AG08395 (cell line): ENCODE measurements around the gene ASIC3.
A peak's percentile ranks its signal among the peaks of the same experiment; 100 is the strongest.

Source experiments
- DNase-seq: peaks from one replicate; pipeline ENCODE4 v3.0.0; 2012; ENCODE audit warnings: mixed read lengths, low spot score

Gene ASIC3

GRCh38 chr7:151085691-151086620 lies 37.6 kb downstream of the ASIC3 start, which contains the start of gene AGAP3:
TSS of gene AGAP3 (plus strand) at chr7:151086475. CDS start at chr7:151086742, 267 bp downstream.
- peak; percentile 92 for DNase-seq

DNA sequence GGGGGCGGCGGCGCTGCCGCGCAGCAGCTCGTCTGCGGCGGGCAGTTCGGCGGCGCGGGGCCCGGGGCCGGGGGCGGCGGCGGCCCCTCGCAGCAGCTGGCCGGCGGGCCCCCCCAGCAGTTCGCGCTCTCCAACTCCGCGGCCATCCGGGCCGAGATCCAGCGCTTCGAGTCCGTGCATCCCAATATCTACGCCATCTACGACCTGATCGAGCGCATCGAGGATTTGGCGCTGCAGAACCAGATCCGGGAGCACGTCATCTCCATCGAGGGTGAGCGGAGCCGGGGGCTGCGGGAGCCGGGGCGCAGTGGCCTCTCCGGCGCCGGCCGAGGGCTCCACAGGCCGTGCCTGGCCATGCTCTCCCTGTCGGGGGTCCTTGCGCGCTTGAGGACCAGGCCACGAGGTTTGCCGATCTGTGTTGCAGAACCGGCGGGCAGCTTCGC lies 38.5 kb downstream of the ASIC3 start:
- no peak for DNase-seq

DNA sequence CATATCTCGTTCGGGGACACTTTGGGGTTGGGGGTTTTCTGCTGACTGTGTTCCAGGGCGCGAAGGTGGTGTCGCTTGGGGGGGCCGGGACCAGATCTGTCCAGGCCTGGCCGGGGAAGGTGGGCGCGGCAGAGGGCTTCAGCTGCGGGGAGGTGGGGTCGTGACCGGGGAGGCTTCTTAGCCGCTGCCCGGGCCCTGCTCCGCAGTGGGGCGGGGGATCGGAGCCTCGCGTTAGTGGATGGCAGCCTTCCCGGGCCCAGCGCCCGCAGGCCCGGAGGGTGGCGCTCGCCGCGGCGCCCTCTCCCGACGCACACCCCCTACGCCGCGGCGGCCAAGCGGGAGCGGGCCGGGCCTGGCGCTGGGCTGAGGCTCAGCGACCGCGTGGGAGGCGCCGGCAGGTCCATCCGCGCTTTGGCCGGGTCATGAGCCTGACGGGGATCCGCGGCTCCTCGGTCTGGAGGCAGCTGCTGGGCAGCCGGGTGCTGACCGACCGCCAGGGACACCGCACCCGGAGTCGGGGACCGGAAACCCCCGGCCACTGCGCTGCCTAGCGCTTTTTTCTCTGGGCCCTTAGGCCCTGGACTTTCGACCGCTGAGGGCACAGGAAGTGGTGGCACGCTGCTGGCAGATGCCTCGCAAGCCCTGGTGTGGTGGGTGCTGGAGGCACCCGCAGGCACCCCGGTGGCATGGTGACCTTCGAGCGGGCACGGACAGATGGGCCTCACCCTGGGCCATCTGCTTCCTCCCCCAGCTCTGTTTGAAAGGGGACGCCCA lies 39.1 kb downstream of the ASIC3 start:
- DNase-seq: peak; percentile 71

DNA sequence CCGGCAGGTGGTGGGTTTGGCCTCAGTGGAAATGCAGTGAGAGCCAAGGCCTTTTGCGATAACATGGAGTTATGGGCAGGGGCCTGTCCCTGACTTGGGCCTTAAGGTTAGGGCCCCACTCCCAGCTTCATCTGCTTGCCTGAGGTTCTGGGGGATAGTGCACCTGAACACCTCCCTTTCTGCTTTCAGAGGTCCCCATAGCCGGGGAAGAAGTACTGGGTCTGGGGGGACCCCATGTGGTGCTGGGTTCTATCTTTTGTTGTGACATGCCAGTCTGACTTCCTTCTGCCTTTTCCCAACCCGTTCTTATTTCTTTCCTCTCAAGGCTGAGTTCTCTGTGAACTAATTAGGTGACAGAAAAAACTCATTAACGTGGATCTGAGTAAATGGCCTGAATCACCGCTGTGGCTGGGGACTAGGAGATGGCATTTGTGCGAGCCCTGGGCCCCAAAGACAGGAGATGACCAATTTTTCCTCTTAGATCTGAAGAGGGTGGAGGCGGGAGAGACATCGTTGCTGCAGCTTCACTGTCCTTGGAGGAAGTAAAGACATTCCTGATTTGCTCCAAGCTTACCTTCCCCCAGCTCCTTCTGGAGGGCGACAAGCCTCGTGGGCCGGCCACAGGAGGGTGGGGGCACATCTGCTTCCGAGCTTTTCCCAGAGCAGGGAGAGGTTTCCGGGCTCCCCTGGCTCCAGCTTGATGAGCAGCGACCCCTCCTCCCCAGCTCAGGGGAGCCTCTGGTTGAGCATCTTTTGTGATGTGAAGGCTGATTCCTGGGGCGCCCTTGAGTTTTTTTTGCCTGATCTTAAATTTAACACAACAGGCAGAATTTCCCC lies 39.9 kb downstream of the ASIC3 start:
- DNase-seq: peak; percentile 28

DNA sequence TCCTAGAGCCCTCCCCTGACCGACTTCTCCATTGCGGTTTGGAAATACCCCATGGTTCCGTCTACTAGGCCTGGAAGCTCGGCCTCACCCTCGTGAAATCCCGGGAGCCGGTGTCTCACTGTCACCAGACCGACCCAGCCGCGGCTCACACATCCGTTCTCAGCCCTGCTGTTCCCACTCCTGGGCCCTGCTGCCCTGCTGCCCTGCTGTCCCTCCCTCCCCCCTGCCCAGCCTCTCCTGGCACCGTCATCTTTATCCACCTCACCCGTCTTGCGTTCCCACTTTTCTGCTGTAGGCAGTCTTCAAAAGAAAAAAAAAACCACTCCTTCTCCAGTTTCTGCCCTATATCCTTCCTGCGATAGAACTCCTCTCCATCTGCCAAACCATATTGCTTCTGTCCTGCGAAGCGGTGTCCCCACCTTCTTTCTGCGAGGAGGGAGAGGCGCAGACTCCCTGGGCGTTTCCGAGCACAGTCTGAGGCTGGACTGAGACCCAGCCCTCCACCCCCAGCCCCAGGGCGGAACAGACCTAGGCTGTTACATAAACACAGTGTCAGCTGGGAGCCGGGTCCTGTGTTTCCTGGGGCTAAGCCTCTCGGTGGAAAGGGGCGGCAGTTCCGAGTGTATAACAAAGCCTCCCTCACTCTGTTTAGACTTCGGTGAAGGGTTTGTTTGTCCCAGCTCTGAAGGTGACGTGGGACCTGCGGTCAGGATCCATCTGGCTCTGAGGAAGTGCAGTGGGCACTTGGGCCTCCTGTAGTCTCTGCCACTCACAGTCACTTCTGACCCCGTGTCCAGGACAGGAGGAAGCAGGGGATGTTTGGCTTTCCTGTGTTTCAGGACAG lies 40.7 kb downstream of the ASIC3 start:
- peak; percentile 64 for DNase-seq

DNA sequence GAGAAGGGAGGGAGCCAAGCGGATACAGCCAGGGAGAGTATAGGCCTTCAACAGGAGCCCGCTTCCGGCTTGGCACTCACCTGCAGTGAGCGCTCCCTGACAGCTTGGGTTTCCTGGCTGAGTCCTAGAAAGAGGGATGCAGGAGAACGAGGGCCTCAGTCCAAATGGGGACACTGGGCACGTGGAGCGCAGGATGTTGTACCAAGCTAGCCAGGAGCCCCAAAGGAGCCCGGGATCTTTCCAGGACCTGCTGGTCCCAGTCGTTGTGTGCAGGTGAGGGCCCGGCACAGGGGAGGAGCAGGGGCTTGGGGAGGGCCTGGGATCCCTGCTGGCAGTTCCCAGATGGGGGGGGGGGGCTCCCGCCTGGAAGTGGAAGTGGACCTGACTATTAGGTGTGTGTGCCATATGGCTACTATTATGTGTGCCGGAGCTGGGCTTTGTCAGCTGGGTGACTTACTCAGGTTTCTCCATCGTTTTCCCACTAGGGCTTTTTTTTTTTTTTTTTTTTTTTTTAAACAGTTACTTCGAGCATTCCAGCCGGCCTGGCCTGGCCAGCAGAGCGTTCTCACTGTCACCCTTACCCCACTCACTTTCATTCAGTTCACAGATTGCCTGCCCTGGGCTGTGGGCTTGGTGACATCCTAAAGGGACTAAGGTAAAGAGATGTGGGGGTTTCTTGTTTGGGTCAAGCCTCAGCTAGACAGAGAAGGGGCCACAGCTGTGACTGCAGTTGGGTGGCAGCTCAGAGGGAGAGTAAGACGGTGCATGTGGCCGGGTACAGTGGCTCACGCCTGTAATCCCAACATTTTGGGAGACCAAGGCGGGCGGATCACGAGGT lies 41.8 kb downstream of the ASIC3 start:
- DNase-seq: no peak

DNA sequence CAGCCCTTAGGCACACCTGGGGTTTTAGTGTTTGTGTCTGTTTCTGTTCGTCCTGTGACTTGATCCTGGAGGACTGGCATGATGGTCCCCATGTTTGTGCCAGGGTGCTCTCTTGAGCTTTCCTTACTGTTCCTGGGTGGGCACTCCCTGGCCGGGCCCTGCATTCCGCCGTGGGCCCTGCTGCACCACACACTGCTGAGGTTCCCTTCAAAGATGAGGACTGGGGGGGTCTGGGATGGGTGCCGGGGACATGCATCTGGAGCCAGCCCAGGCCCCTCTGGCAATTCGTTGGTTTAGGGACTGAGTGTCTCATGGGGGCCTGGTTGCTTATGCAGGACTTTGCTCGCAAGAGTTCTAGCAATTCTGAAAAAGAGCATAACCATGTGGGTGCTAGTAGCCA lies 42.7 kb downstream of the ASIC3 start:
- no peak for DNase-seq

- DNase-seq: no peak
Observed at GRCh38 chr7:151091431-151091830, 43.1 kb downstream of the ASIC3 start.

DNA sequence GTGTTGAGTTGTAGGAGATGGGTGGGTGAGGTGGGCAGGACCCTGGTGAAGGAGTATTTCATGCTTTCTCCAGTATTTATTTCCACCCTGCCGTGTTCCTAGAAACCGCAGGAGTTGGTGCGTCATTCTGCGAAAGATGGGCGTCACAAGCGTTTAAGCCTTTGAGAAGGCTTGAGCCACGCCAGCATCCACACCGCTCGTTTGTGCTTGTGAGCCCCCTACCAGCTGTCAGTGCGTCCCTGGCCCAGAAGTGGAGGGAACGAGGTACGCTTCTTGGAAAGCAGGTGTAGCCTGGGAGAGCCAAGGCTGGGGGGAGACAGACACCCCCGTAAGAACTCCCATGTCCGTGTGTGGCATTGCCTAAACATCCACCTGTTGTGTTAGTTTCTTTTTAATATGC lies 43.7 kb downstream of the ASIC3 start:
- DNase-seq: no peak

- no peak for DNase-seq
Observed at GRCh38 chr7:151093748-151094147, 45.4 kb downstream of the ASIC3 start.

- no peak for DNase-seq
Observed at GRCh38 chr7:151094675-151095074, 46.3 kb downstream of the ASIC3 start.

DNA sequence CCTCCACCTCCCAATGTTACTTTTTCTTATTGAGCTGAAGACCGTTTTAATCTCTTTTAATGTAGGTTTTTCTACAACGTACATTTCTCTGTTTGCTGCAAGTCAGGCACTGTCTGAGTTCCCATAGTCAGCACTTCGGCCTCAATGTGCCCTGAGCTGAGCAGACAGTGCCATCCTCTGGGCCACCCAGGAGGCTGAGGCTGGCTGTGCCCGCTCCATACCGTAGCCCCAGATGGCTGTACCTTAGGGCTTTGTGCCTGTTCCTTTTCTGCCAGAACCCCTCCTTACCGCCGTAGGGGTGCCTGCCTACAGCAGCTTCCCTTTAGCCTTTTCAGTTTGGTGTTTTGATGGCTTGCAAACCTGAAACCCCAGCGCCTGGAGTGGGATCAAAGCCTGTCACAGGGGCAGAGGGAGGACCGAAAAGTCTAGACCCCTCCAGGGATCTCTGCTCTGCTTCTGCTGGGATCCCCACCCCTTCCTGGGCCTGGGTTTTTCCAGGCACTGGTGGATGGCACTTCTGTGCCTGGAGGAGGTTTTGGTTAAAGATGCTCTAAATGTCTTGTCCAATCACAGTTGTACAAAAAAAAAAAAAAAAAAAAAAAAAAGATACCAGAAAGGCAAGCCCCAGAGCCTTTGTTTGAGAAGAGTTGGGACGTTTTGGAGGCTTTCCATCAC lies 46.9 kb downstream of the ASIC3 start:
- DNase-seq: no peak

DNA sequence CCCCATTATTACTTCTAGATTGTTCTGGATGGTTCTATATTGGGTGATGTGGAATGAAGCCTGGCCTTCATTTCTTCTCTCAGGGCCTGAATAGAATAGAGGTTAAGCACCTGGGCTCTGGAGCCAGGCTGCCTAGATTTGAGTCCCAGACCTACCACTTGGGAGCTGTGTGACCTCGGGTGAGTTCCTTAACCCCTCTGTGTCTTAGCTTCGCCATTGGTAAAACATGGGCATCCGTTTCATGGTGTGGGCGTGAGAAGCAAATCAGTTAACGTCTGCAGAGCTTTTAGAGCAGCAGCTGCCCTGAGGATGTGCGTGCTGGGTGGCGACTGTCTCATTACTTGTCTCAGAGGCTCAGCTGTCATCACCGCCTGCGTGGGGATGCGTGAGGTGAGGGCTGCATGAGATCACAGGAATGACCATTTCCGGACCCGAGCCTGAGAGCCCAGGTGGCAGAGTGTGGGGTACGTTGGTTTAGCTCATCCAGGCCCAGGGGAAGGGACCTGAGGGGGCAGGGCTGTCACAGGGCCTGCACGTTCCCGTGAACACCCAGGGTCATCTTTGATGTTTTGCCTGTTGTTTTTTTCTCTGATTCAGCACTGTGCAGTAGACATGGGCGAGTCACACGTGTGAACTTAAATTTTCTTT lies 47.6 kb downstream of the ASIC3 start:
- DNase-seq: no peak

GRCh38 chr7:151099486-151100211 lies 51.3 kb downstream of the ASIC3 start:
- no peak for DNase-seq

- no peak for DNase-seq
Observed at GRCh38 chr7:151100921-151101320, 52.6 kb downstream of the ASIC3 start.

DNA sequence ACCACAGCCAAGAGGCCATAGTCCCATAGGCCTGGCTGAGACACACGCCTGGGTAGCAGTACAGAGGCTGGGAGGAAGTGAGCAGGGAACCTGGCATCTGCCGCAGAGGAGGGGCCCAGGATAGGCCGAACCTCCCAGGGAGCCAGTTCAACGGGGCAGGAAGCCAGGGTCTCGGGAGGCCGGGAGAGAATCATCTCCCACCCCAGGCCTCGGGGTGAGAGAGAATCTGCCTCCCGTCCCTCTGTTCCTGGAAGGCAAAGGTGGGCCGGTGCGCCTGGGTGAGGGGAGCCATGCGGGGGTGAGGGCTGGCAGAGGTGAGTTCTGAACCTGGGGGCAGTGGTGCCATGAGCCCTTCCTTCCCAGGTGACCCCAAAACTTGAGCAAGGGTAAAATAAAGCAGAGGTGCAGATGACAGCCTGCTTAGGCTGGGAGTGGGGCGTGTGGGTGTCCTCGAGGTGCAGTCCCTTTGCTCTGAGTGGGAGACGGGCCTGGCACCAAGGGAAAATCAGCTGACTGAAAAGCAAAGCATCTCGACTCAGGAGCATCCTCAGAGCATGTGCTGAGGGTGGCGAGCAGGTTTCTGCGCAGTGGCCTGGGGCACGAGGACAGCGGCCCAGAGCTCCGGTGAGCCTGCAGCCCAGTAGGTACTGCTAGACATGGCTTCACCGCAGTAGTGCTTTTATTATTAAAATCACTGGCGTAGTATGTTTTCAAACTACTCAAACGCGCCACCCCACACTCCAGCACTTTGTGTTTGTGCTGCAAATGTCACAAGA lies 53.5 kb downstream of the ASIC3 start:
- DNase-seq: no peak
